T-helper 1 cell treated with Interleukin-12 subunit alpha and Interleukin-12 subunit beta and Interleukin-4 antibody, amounts not matched to agents 30 ng/mL and 1 ng/mL, for 36 hours (primary cell): ENCODE measurements around the gene BYSL. TPM values are rescaled to one million over a fixed set of nuclear protein-coding genes. Genes with fewer than 3 reads are reported as not detected.

Source experiments
- intact Hi-C: fragments of 100-400 bp; cut with micrococcal nuclease; formaldehyde crosslinking; loops from one replicate; pipeline ENCODE4 v1.15.1; 2024
- total RNA-seq: library from RNA; stranded (reverse); gene quantifications from 2 replicates; pipeline ENCODE4 v1.2.3, GENCODE V29; 2022

Gene BYSL
- total RNA-seq, 1 donor from 2014 or later: 39.2 TPM

GRCh38 chr6:41914869-41915530 is 6.3 kb upstream of the BYSL start:
- intact Hi-C loops: no loop called here

- intact Hi-C loops: no loop called here
These were observed 3.8 kb upstream of the BYSL start for GRCh38 chr6:41917528-41917927.

GRCh38 chr6:41921712-41921998 is 356 bp downstream of the BYSL start:
- intact Hi-C loops: loop anchor here (1.0 to 10.0 kb wide), 14 partner anchors 15 to 1253 kb away; partner anchors contain the start of genes CCND3, MRPS10, SRF and TAF8

- intact Hi-C loops: loop anchor here (1.0 to 10.0 kb wide), 2 partner anchors 644 to 1253 kb away; partner anchors contain the start of gene SRF
These were observed 855 bp downstream of the BYSL start for GRCh38 chr6:41922154-41922553.

GRCh38 chr6:41927253-41927652 is 6.0 kb downstream of the BYSL start:
- intact Hi-C loops: loop anchor here (10.0 kb wide), 1 partner anchor 1248 kb away; the partner anchor contains the start of gene SRF

- intact Hi-C loops: loop anchor here (10.0 kb wide), 1 partner anchor 1245 kb away; the partner anchor contains the start of gene SRF
These were observed 8.6 kb downstream of the BYSL start for GRCh38 chr6:41929924-41930323.

- intact Hi-C loops: no loop called here
These were observed 10.5 kb downstream of the BYSL start for GRCh38 chr6:41931792-41932191.

- intact Hi-C loops: no loop called here
These were observed 11.1 kb downstream of the BYSL start for GRCh38 chr6:41932378-41932777.

- intact Hi-C loops: no loop called here
These were observed 13.2 kb downstream of the BYSL start for GRCh38 chr6:41934278-41935192.

GRCh38 chr6:41935193-41935574 is 13.9 kb downstream of the BYSL start:
- intact Hi-C loops: no loop called here

GRCh38 chr6:41935685-41936072 is 14.4 kb downstream of the BYSL start:
- intact Hi-C loops: loop anchor here (1.0 to 2.0 kb wide), 9 partner anchors 14 to 148 kb away; partner anchors contain the start of genes BYSL, MED20, TOMM6 and USP49

GRCh38 chr6:41936073-41936837 is 15.0 kb downstream of the BYSL start:
- intact Hi-C loops: loop anchor here (1.0 to 2.0 kb wide), 9 partner anchors 15 to 149 kb away; partner anchors contain the start of genes BYSL, MED20, TOMM6 and USP49

GRCh38 chr6:41937472-41937860 is 16.2 kb downstream of the BYSL start:
- intact Hi-C loops: loop anchor here (2.0 kb wide), 1 partner anchor 73 kb away; no protein-coding TSS in a partner anchor

GRCh38 chr6:41937861-41938574 is 16.7 kb downstream of the BYSL start:
- intact Hi-C loops: loop anchor here (2.0 kb wide), 1 partner anchor 73 kb away; no protein-coding TSS in a partner anchor

- intact Hi-C loops: no loop called here
These were observed 17.4 kb downstream of the BYSL start for GRCh38 chr6:41938590-41939175.

- intact Hi-C loops: no loop called here
These were observed 18.0 kb downstream of the BYSL start for GRCh38 chr6:41939176-41939847.

GRCh38 chr6:41939848-41940758 is 18.8 kb downstream of the BYSL start:
- intact Hi-C loops: loop anchor here (1.0 to 2.0 kb wide), 6 partner anchors 19 to 867 kb away; partner anchors contain the start of genes NFYA, OARD1, PRICKLE4 and TFEB

GRCh38 chr6:41940759-41941279 is 19.5 kb downstream of the BYSL start:
- intact Hi-C loops: loop anchor here (1.0 to 2.0 kb wide), 7 partner anchors 18 to 868 kb away; partner anchors contain the start of genes BYSL, MED20, NFYA and OARD1
